ENCODE data around the gene GALNT13. TPM values are rescaled to one million over a fixed set of nuclear protein-coding genes. Genes with fewer than 3 reads are reported as not detected.

Gene GALNT13
- total RNA-seq, 5 donors from 2014 or later (not counting 1 experiment from before 2014, with no cell fraction given), result 0.10 to 0.47 TPM; not detected in 3

- Mint-ChIP-seq H3K4me1 (peaks cover 0 to 1% (median 0%) of the 10 kb centered on the region in 3 donors), H3K36me3 (no peaks in the 10 kb centered on the region), H3K4me3 (no peak overlapping the region), H3K9me3 (peaks cover 0 to 8% (median 2%) of the 10 kb centered on the region in 3 donors), H3K27ac (no peak overlapping the region), H3K27me3 (no peaks in the 10 kb centered on the region)
- H3K4me1 ChIP-seq (ENCODE audit: control insufficient read depth in 1 of 2, extremely low read depth in 1 of 2, insufficient read depth in 2 of 2, low read length in 2 of 2), result no peaks in the 10 kb centered on the region
- H3K27ac ChIP-seq (ENCODE audit: low read length), result no peak overlapping the region
- POLR2A ChIA-PET, result no interaction called here
- no peaks in the 10 kb centered on the region for H3K27me3 ChIP-seq (replicated peaks in 1 of 2; ENCODE audit: control insufficient read depth in 2 of 2, extremely low read depth in 1 of 2, insufficient read depth in 2 of 2, low read length in 1 of 2)
- no peaks in the 10 kb centered on the region for H3K36me3 ChIP-seq (ENCODE audit: control insufficient read depth in 2 of 2, extremely low read depth in 1 of 2, insufficient read depth in 1 of 2, low read length in 1 of 2)
- ATAC-seq (replicated peaks in 1 of 4) (no peak), DNase-seq (peak in 1 of 35 experiments; percentile 4)
- H3K4me3 ChIP-seq (ENCODE audit: control insufficient read depth in 1 of 2, extremely low read depth in 1 of 2, low read length in 1 of 2), result no peak overlapping the region
- CTCF ChIA-PET, result no interaction called here
- H3K9me3 ChIP-seq, result no peaks in the 10 kb centered on the region
- WGBS (ENCODE audit: insufficient coverage), result no CpG with 5 or more reads among the region's 3 CpGs
Observed at GRCh38 chr2:154402213-154402612, 530.5 kb downstream of the GALNT13 start.

GRCh38 chr2:154403242-154403790, 531.6 kb downstream of the GALNT13 start:
- Histone ChIP-seq H3K27me3 (replicated peaks in 1 of 2; ENCODE audit: control insufficient read depth in 2 of 2, extremely low read depth in 1 of 2, insufficient read depth in 2 of 2, low read length in 1 of 2) (no peaks in the 10 kb centered on the region), H3K4me3 (ENCODE audit: control insufficient read depth in 1 of 2, extremely low read depth in 1 of 2, low read length in 1 of 2) (no peak overlapping the region), H3K4me1 (ENCODE audit: control insufficient read depth in 1 of 2, extremely low read depth in 1 of 2, insufficient read depth in 2 of 2, low read length in 2 of 2) (no peaks in the 10 kb centered on the region), H3K36me3 (ENCODE audit: control insufficient read depth in 2 of 2, extremely low read depth in 1 of 2, insufficient read depth in 1 of 2, low read length in 1 of 2) (no peaks in the 10 kb centered on the region), H3K27ac (ENCODE audit: low read length) (no peak overlapping the region), H3K9me3 (no peaks in the 10 kb centered on the region)
- WGBS (ENCODE audit: insufficient coverage), result 63% methylated on average over 1 of the region's 3 CpGs
- CTCF ChIA-PET, result no interaction called here
- Mint-ChIP-seq H3K36me3 (no peaks in the 10 kb centered on the region), H3K4me3 (no peak overlapping the region), H3K9me3 (peaks cover 0 to 8% (median 2%) of the 10 kb centered on the region in 3 donors), H3K27me3 (no peaks in the 10 kb centered on the region), H3K4me1 (peaks cover 0 to 1% (median 0%) of the 10 kb centered on the region in 3 donors), H3K27ac (no peak overlapping the region)
- DNase-seq (no peak), ATAC-seq (replicated peaks in 1 of 4) (no peak)
- POLR2A ChIA-PET, result no interaction called here

- H3K27ac Mint-ChIP-seq, result no peak overlapping the region
- DNase-seq, result no peak
- H3K27ac ChIP-seq (ENCODE audit: low read length), result no peak overlapping the region
- H3K27me3 Mint-ChIP-seq, result no peaks in the 10 kb centered on the region
- no peaks in the 10 kb centered on the region for H3K27me3 ChIP-seq (replicated peaks in 1 of 2; ENCODE audit: control insufficient read depth in 2 of 2, extremely low read depth in 1 of 2, insufficient read depth in 2 of 2, low read length in 1 of 2)
- POLR2A ChIA-PET, result no interaction called here
- no peak overlapping the region for H3K4me3 Mint-ChIP-seq
- H3K4me1 Mint-ChIP-seq, result no peaks in the 10 kb centered on the region
- no peaks in the 10 kb centered on the region for H3K9me3 ChIP-seq
- no peaks in the 10 kb centered on the region for H3K4me1 ChIP-seq (ENCODE audit: control insufficient read depth in 1 of 2, extremely low read depth in 1 of 2, insufficient read depth in 2 of 2, low read length in 2 of 2)
- H3K36me3 Mint-ChIP-seq, result no peaks in the 10 kb centered on the region
- WGBS (ENCODE audit: insufficient coverage), result no CpG with 5 or more reads among the region's 1 CpG
- peaks cover 0 to 8% (median 0%) of the 10 kb centered on the region in 3 donors for H3K9me3 Mint-ChIP-seq
- ATAC-seq (replicated peaks in 1 of 4), result no peak
- CTCF ChIA-PET, result no interaction called here
- no peak overlapping the region for H3K4me3 ChIP-seq (ENCODE audit: control insufficient read depth in 1 of 2, extremely low read depth in 1 of 2, low read length in 1 of 2)
- no peaks in the 10 kb centered on the region for H3K36me3 ChIP-seq (ENCODE audit: control insufficient read depth in 2 of 2, extremely low read depth in 1 of 2, insufficient read depth in 1 of 2, low read length in 1 of 2)
Observed at GRCh38 chr2:154408786-154409185, 537.1 kb downstream of the GALNT13 start.

GRCh38 chr2:154422251-154422650, 550.5 kb downstream of the GALNT13 start:
- ATAC-seq (replicated peaks in 1 of 4), result no peak
- no peak for DNase-seq
- no CpG with 5 or more reads among the region's 1 CpG for WGBS (ENCODE audit: insufficient coverage)
- H3K9me3 Mint-ChIP-seq, result peaks cover 6 to 8% (median 6%) of the 10 kb centered on the region in 3 donors
- no peak overlapping the region for H3K27ac Mint-ChIP-seq
- H3K4me3 Mint-ChIP-seq, result no peak overlapping the region
- no peaks in the 10 kb centered on the region for H3K27me3 Mint-ChIP-seq
- Histone ChIP-seq H3K27ac (ENCODE audit: low read length) (no peak overlapping the region), H3K4me3 (ENCODE audit: control insufficient read depth in 1 of 2, extremely low read depth in 1 of 2, low read length in 1 of 2) (no peak overlapping the region), H3K9me3 (no peaks in the 10 kb centered on the region), H3K4me1 (ENCODE audit: control insufficient read depth in 1 of 2, extremely low read depth in 1 of 2, insufficient read depth in 2 of 2, low read length in 2 of 2) (peaks cover 0 to 7% of the 10 kb centered on the region in 2 experiments), H3K27me3 (replicated peaks in 1 of 2; ENCODE audit: control insufficient read depth in 2 of 2, extremely low read depth in 1 of 2, insufficient read depth in 2 of 2, low read length in 1 of 2) (no peaks in the 10 kb centered on the region), H3K36me3 (ENCODE audit: control insufficient read depth in 2 of 2, extremely low read depth in 1 of 2, insufficient read depth in 1 of 2, low read length in 1 of 2) (no peaks in the 10 kb centered on the region)
- ChIA-PET POLR2A (no interaction called here), CTCF (no interaction called here)
- no peaks in the 10 kb centered on the region for H3K36me3 Mint-ChIP-seq
- H3K4me1 Mint-ChIP-seq, result peaks cover 0 to 2% (median 0%) of the 10 kb centered on the region in 3 donors

- H3K27me3 Mint-ChIP-seq, result no peaks in the 10 kb centered on the region
- no peaks in the 10 kb centered on the region for H3K9me3 ChIP-seq
- ChIA-PET POLR2A (no interaction called here), CTCF (no interaction called here)
- H3K4me1 Mint-ChIP-seq, result peaks cover 0 to 11% (median 8%) of the 10 kb centered on the region in 3 donors
- peaks cover 0 to 22% of the 10 kb centered on the region in 2 experiments for H3K4me1 ChIP-seq (ENCODE audit: control insufficient read depth in 1 of 2, extremely low read depth in 1 of 2, insufficient read depth in 2 of 2, low read length in 2 of 2)
- no peak overlapping the region for H3K27ac Mint-ChIP-seq
- H3K4me3 ChIP-seq (ENCODE audit: control insufficient read depth in 1 of 2, extremely low read depth in 1 of 2, low read length in 1 of 2), result no peak overlapping the region
- no peaks in the 10 kb centered on the region for H3K36me3 ChIP-seq (ENCODE audit: control insufficient read depth in 2 of 2, extremely low read depth in 1 of 2, insufficient read depth in 1 of 2, low read length in 1 of 2)
- H3K36me3 Mint-ChIP-seq, result no peaks in the 10 kb centered on the region
- H3K9me3 Mint-ChIP-seq, result peaks cover 8 to 13% (median 11%) of the 10 kb centered on the region in 3 donors
- H3K4me3 Mint-ChIP-seq, result no peak overlapping the region
- WGBS (ENCODE audit: insufficient coverage), result 100% methylated on average over 1 of the region's 2 CpGs
- H3K27ac ChIP-seq (ENCODE audit: low read length), result no peak overlapping the region
- no peak for ATAC-seq (replicated peaks in 1 of 4)
- peak in 1 of 35 experiments; percentile 0 for DNase-seq
- no peaks in the 10 kb centered on the region for H3K27me3 ChIP-seq (replicated peaks in 1 of 2; ENCODE audit: control insufficient read depth in 2 of 2, extremely low read depth in 1 of 2, insufficient read depth in 2 of 2, low read length in 1 of 2)
Observed at GRCh38 chr2:154425994-154426393, 554.3 kb downstream of the GALNT13 start.

GRCh38 chr2:154427453-154427852, 555.7 kb downstream of the GALNT13 start:
- CTCF ChIA-PET, result no interaction called here
- ATAC-seq (replicated peaks in 1 of 4) (peak; percentile 30 to 82 (median 55)), DNase-seq (peak in 2 of 35 experiments; percentile 0 to 2)
- Mint-ChIP-seq H3K4me3 (peak overlapping the region in 1 of 3 donors; percentile 3), H3K27me3 (no peaks in the 10 kb centered on the region), H3K9me3 (peaks cover 8 to 13% (median 11%) of the 10 kb centered on the region in 3 donors), H3K27ac (peak overlapping the region; percentile 37 to 76), H3K36me3 (no peaks in the 10 kb centered on the region), H3K4me1 (peaks cover 0 to 11% (median 8%) of the 10 kb centered on the region in 3 donors)
- POLR2A ChIA-PET, result interaction anchor here in 1 of 2 donors (0.5 kb wide), 1 partner anchor 28 kb away, joined by 7 read pairs; no protein-coding TSS in a partner anchor
- Histone ChIP-seq H3K4me1 (ENCODE audit: control insufficient read depth in 1 of 2, extremely low read depth in 1 of 2, insufficient read depth in 2 of 2, low read length in 2 of 2) (peaks cover 0 to 22% of the 10 kb centered on the region in 2 experiments), H3K9me3 (no peaks in the 10 kb centered on the region), H3K4me3 (ENCODE audit: control insufficient read depth in 1 of 2, extremely low read depth in 1 of 2, low read length in 1 of 2) (no peak overlapping the region), H3K27ac (ENCODE audit: low read length) (no peak overlapping the region), H3K27me3 (replicated peaks in 1 of 2; ENCODE audit: control insufficient read depth in 2 of 2, extremely low read depth in 1 of 2, insufficient read depth in 2 of 2, low read length in 1 of 2) (no peaks in the 10 kb centered on the region), H3K36me3 (ENCODE audit: control insufficient read depth in 2 of 2, extremely low read depth in 1 of 2, insufficient read depth in 1 of 2, low read length in 1 of 2) (no peaks in the 10 kb centered on the region)
- WGBS (ENCODE audit: insufficient coverage), result 80% methylated on average over 1 of the region's 2 CpGs
